ENCODE results near the gene KIAA2012.

GRCh38 chr2:202127687-202128331 is 54.8 kb downstream of the KIAA2012 start:
- TF ChIP-seq CTCF (IDR thresholded peaks at IDR 0.05) (no peak), POLR2A (IDR thresholded peaks at IDR 0.05) (no peak), POLR2AphosphoS5 (IDR thresholded peaks at IDR 0.05) (peak; percentile 3)

Data from prostate gland (tissue), 2 donors.